SK-N-MC (cell line): ENCODE measurements around the gene ZNF764.

Experiments used
- DNase-seq: peaks from one replicate; pipeline ENCODE4 v3.0.0-alpha.2; 2011; ENCODE audit warnings: low read depth, low spot score
- H3K27ac ChIP-seq: fragments of 200-600 bp; sonication (generic); 2 replicates; pipeline ENCODE4 v1.5.1; 2016; ENCODE audit warnings: mixed run types
- H3K36me3 ChIP-seq: fragments of 200-600 bp; sonication (generic); 2 replicates; pipeline ENCODE4 v1.6.1; 2017; ENCODE audit warnings: antibody characterized with exemption, low read length, mixed read lengths; ENCODE audit not compliant: insufficient read depth
- H3K4me3 ChIP-seq: fragments of 200-600 bp; sonication (generic); 2 replicates; pipeline ENCODE4 v1.5.1; 2016
- H3K9ac ChIP-seq: fragments of 200-600 bp; sonication (generic); 2 replicates; pipeline ENCODE4 v1.8.0; 2017; ENCODE audit warnings: mixed run types, mixed read lengths; ENCODE audit not compliant: insufficient read length
- H3K9me3 ChIP-seq: fragments of 200-600 bp; sonication (generic); 2 replicates; pipeline ENCODE4 v1.6.1; 2017; ENCODE audit warnings: low read depth, mild to moderate bottlenecking, antibody characterized with exemption, low read length, moderate library complexity, mixed read lengths
- EZH2 ChIP-seq: fragments of 200-600 bp; sonication (generic); IDR thresholded peaks from one replicate; pipeline ENCODE4 v1.6.1; 2017; ENCODE audit warnings: antibody characterized with exemption
- FOXP2 ChIP-seq: optimal IDR thresholded peaks from 2 replicates; pipeline ENCODE3; 2011; ENCODE audit warnings: mild to moderate bottlenecking, moderate library complexity; ENCODE audit not compliant: insufficient read depth; ENCODE audit errors: extremely low read length, control extremely low read depth
- POLR2AphosphoS5 ChIP-seq: IDR thresholded peaks from 2 replicates; pipeline ENCODE4 v1.6.1; 2012; ENCODE audit warnings: mild to moderate bottlenecking, low read depth, low read length, borderline replicate concordance

ZNF764 gene

DNA sequence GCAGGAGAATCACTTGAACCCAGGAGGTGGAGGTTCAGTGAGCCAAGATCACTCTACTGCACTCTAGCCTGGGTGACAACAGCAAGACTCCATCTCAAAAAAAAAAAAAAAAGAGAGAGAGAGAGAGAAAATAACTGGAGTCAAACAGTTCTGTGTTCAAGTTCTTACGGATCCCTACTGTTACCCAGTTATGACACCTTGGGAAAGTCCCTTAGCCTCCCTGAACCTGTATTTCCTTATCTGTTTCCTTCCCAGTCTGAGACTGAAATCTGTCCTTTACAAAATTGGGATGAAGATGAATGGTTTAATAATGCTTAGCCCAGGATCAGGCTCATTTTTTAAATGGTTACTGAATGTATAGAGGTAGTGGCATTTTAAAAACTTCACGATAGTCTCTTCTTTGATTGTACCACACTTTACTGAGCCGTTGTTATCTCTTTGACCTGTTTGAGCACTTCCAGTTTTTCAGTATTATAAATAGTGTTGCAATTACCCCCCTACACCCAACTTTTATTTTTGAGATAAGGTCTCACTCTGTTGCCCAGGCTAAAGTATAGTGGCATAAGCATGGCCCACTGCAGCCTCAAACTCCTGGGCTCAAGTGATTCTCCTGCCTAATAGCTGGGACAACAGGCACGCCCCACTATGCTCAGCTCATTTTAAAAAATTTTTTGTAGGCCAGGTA lies 49.0 kb downstream of the ZNF764 start:
- no peak for DNase-seq
- H3K36me3 ChIP-seq = no peaks in the 10 kb centered on the region
- TF ChIP-seq EZH2 (no peak), POLR2AphosphoS5 (no peak), FOXP2 (no peak)

More for the DNA sequence above, 49.0 kb downstream of the ZNF764 start:
- H3K27ac ChIP-seq = no peak overlapping the region
- no peak overlapping the region for H3K4me3 ChIP-seq
- no peak overlapping the region for H3K9ac ChIP-seq
- no peaks in the 10 kb centered on the region for H3K9me3 ChIP-seq
